Keratinocyte (primary cell): Measurements from ENCODE around the gene RRP1B.

Source experiments
- CTCF ChIP-seq, 3 experiments: IDR thresholded peaks in 1 of 3; conservative IDR thresholded peaks in 1 of 3; optimal IDR thresholded peaks in 1 of 3; 2 replicates in 2 of 3; 3 replicates in 1 of 3; pipeline versions ENCODE3 to v1.5.1; 2011; ENCODE audit warnings: low read length in 3 of 3, mild to moderate bottlenecking in 3 of 3, moderate library complexity in 2 of 3, control low read depth in 1 of 3, inconsistent platforms in 1 of 3; ENCODE audit not compliant: insufficient read depth in 2 of 3; ENCODE audit errors: extremely low read depth in 1 of 3
- EZH2 ChIP-seq: IDR thresholded peaks from one replicate; pipeline ENCODE4 v1.6.1; 2012; ENCODE audit warnings: inconsistent platforms, mild to moderate bottlenecking, low read length, moderate library complexity

- no peak for TF ChIP-seq CTCF (optimal IDR thresholded peaks at IDR 0.05 in 1 of 3, IDR thresholded peaks at IDR 0.05 in 1 of 3, conservative IDR thresholded peaks at IDR 0.05 in 1 of 3; ENCODE audit: extremely low read depth in 1 of 3, insufficient read depth in 2 of 3, low read length in 3 of 3)
- TF ChIP-seq EZH2, result no peak
Measured at GRCh38 chr21:43626390-43626789, 33.0 kb upstream of the RRP1B start.
